HG03025 (cell line): Measurements from ENCODE around the gene FAM162A.

Experiments used
- ATAC-seq: cut with Tn5 transposase; IDR thresholded peaks from one replicate; pipeline ENCODE4 v1.9.1; 2021; ENCODE audit warnings: mild to moderate bottlenecking, moderate library complexity; ENCODE audit not compliant: unreplicated experiment, low FRiP score

The FAM162A gene

GRCh38 chr3:122382888-122383666 is 905 bp upstream of the FAM162A start, which contains the start of gene MIX23:
Gene MIX23 (minus strand): TSS chr3:122383231. CDS start chr3:122383224, 7 bp downstream.
- no peak for ATAC-seq

GRCh38 chr3:122387709-122388108 is 3.7 kb downstream of the FAM162A start:
- ATAC-seq = no peak

- no peak for ATAC-seq
Measured at GRCh38 chr3:122389197-122389596, 5.2 kb downstream of the FAM162A start.

- ATAC-seq = no peak
Measured at GRCh38 chr3:122389892-122390291, 5.9 kb downstream of the FAM162A start.

GRCh38 chr3:122390665-122391064 is 6.7 kb downstream of the FAM162A start:
- no peak for ATAC-seq

GRCh38 chr3:122391681-122392446 is 7.9 kb downstream of the FAM162A start:
- no peak for ATAC-seq

- ATAC-seq = no peak
Measured at GRCh38 chr3:122392868-122393844, 9.2 kb downstream of the FAM162A start.

- no peak for ATAC-seq
Measured at GRCh38 chr3:122394173-122394572, 10.2 kb downstream of the FAM162A start.

GRCh38 chr3:122395582-122395981 is 11.6 kb downstream of the FAM162A start:
- no peak for ATAC-seq

GRCh38 chr3:122396511-122396910 is 12.5 kb downstream of the FAM162A start:
- ATAC-seq = no peak

- no peak for ATAC-seq
Measured at GRCh38 chr3:122397201-122397600, 13.2 kb downstream of the FAM162A start.

- ATAC-seq = no peak
Measured at GRCh38 chr3:122398920-122399319, 14.9 kb downstream of the FAM162A start.

- no peak for ATAC-seq
Measured at GRCh38 chr3:122403489-122403888, 19.5 kb downstream of the FAM162A start.

- ATAC-seq = no peak
Measured at GRCh38 chr3:122405015-122405414, 21.0 kb downstream of the FAM162A start.

- ATAC-seq = no peak
Measured at GRCh38 chr3:122406198-122406597, 22.2 kb downstream of the FAM162A start.

GRCh38 chr3:122407946-122408345 is 24.0 kb downstream of the FAM162A start:
- no peak for ATAC-seq

- no peak for ATAC-seq
Measured at GRCh38 chr3:122409446-122409845, 25.5 kb downstream of the FAM162A start.

- no peak for ATAC-seq
Measured at GRCh38 chr3:122410111-122410510, 26.1 kb downstream of the FAM162A start.

GRCh38 chr3:122410639-122411038 is 26.7 kb downstream of the FAM162A start:
- ATAC-seq = no peak

- no peak for ATAC-seq
Measured at GRCh38 chr3:122414391-122414790, 30.4 kb downstream of the FAM162A start.
